Fibroblast of the aortic adventitia (primary cell): Measurements from ENCODE around the gene VTI1A. TPM values are rescaled to one million over a fixed set of nuclear protein-coding genes. Genes with fewer than 3 reads are reported as not detected.
A peak's percentile ranks its signal among the peaks of the same experiment; 100 is the strongest.

Experiments used
- DNase-seq: peaks from one replicate; pipeline ENCODE4 v3.0.0-alpha.2; 2010; ENCODE audit warnings: low read depth
- H3K4me3 ChIP-seq: 2 replicates; pipeline ENCODE4 v1.5.1; 2011; ENCODE audit warnings: low read depth, mild to moderate bottlenecking, control low read depth, low read length, moderate library complexity
- CTCF ChIP-seq: IDR thresholded peaks from 2 replicates; pipeline ENCODE4 v1.5.1; 2011; ENCODE audit warnings: mild to moderate bottlenecking, low read length, control low read depth, inconsistent platforms; ENCODE audit not compliant: insufficient read depth
- total RNA-seq: library from RNA; depleted of rRNA; stranded (reverse); fragments of >200 nt; gene quantifications from 2 replicates; pipeline ENCODE4 v1.2.3, GENCODE V29; 2012; ENCODE audit warnings: low replicate concordance

The VTI1A gene
- total RNA-seq, 1 donor = 44.5 TPM

- DNase-seq = peak; percentile 38
- TF ChIP-seq CTCF = no peak
- no peak overlapping the region for H3K4me3 ChIP-seq
Observed at GRCh38 chr10:112799726-112800510, 352.9 kb downstream of the VTI1A start.

GRCh38 chr10:112801004-112801403 is 354.0 kb downstream of the VTI1A start:
- no peak overlapping the region for H3K4me3 ChIP-seq
- DNase-seq = no peak
- no peak for TF ChIP-seq CTCF

- no peak overlapping the region for H3K4me3 ChIP-seq
- TF ChIP-seq CTCF = no peak
Observed at GRCh38 chr10:112801748-112802147, 354.7 kb downstream of the VTI1A start.

GRCh38 chr10:112802411-112803022 is 355.5 kb downstream of the VTI1A start:
- TF ChIP-seq CTCF = no peak
- no peak for DNase-seq
- H3K4me3 ChIP-seq = no peak overlapping the region

More at GRCh38 chr10:112801748-112802147, 354.7 kb downstream of the VTI1A start:
- no peak for DNase-seq

- H3K4me3 ChIP-seq = no peak overlapping the region
- no peak for TF ChIP-seq CTCF
- DNase-seq = no peak
Observed at GRCh38 chr10:112803961-112804401, 357.0 kb downstream of the VTI1A start.

GRCh38 chr10:112805254-112805590 is 358.2 kb downstream of the VTI1A start:
- no peak for TF ChIP-seq CTCF
- no peak for DNase-seq

More at GRCh38 chr10:112805254-112805590, 358.2 kb downstream of the VTI1A start:
- no peak overlapping the region for H3K4me3 ChIP-seq
